Left lung (tissue), 10 donors: ENCODE results near the gene FBXW4. TPM values are rescaled to one million over a fixed set of nuclear protein-coding genes. Genes with fewer than 3 reads are reported as not detected.
"Not testable (repeated sequence)": the region's sequence is repeated elsewhere in the genome, so short reads cannot be mapped to it uniquely, and the experiment has no call there.

Experiments
- ATAC-seq: fragments of 200-7000 bp; cut with Tn5 transposase; one replicate; pipeline ENCODE4 v1.9.1; 2020; ENCODE audit warnings: moderate library complexity
- DNase-seq, 4 donors: peaks; one replicate each; pipeline ENCODE4 v3.0.0-alpha.2; 2013 to 2020
- H3K27ac ChIP-seq, 2 donors: fragments of 200-600 bp; sonication (generic) in 1 of 2; one replicate each; pipeline versions ENCODE4 v1.5.0 to v1.8.0; 2020 to 2021
- H3K27me3 ChIP-seq, 2 donors: fragments of 200-600 bp; sonication (generic) in 1 of 2; one replicate each; pipeline versions ENCODE4 v1.5.0 to v1.8.0; 2020 to 2021
- H3K36me3 ChIP-seq, 2 donors: fragments of 200-600 bp; sonication (generic) in 1 of 2; one replicate each; pipeline versions ENCODE4 v1.5.0 to v1.8.0; 2020 to 2021
- H3K4me1 ChIP-seq, 2 donors: fragments of 200-600 bp; one replicate each; pipeline ENCODE4 v1.8.0; 2021
- H3K4me3 ChIP-seq, 2 donors: fragments of 200-600 bp; sonication (generic) in 1 of 2; one replicate each; pipeline versions ENCODE4 v1.5.0 to v1.8.0; 2020 to 2021; ENCODE audit warnings: mild to moderate bottlenecking in 1 of 2
- H3K9me3 ChIP-seq, 2 donors: fragments of 200-600 bp; sonication (generic) in 1 of 2; one replicate each; pipeline versions ENCODE4 v1.5.0 to v1.8.0; 2020 to 2021
- CTCF ChIP-seq, 2 donors: fragments of 200-600 bp; sonication (generic) in 1 of 2; IDR thresholded peaks; one replicate each; pipeline versions ENCODE4 v1.5.0 to v1.8.0; 2021; ENCODE audit warnings: antibody characterized with exemption in 2 of 2
- intact Hi-C, 2 donors: fragments of 100-400 bp; cut with DNase I; formaldehyde crosslinking; loops; one replicate each; pipeline versions ENCODE4 v1.11.2 to v1.14.2; 2022
- polyA plus RNA-seq, 6 donors: library from polyadenylated mRNA; unstranded; fragments of 120-200 nt; gene quantifications; one replicate each; pipeline ENCODE4 v1.2.1, GENCODE V29; 2013; ENCODE audit not compliant: insufficient read length in 6 of 6
- total RNA-seq, 2 donors: library from RNA; stranded (reverse); fragmentation: NEBNext Ultra II Directional; extraction: Animal tissue kit (Norgen Biotek cat#: 25700); gene quantifications; one replicate each; pipeline ENCODE4 v1.2.1, GENCODE V29; 2021
- donor health status: DM: no; HTN: yes; CAD: no.
- donor health status: DM: no; HTN: no; CAD: no.

Gene FBXW4
- total and polyA plus RNA-seq, 8 donors = 40.0 to 57.0 (median 52.6) TPM

GRCh38 chr10:101646364-101646763, 48.6 kb downstream of the FBXW4 start:
- intact Hi-C loops = no loop called here
- no peaks in the 10 kb centered on the region for H3K4me1 ChIP-seq
- peaks cover 0 to 64% of the 10 kb centered on the region in 2 donors for H3K36me3 ChIP-seq
- TF ChIP-seq CTCF (IDR thresholded peaks at IDR 0.05) = no peak
- no peak for DNase-seq
- H3K9me3 ChIP-seq = no peaks in the 10 kb centered on the region
- no peaks in the 10 kb centered on the region for H3K27me3 ChIP-seq
- ATAC-seq = no peak
- no peak overlapping the region for H3K4me3 ChIP-seq
- no peak overlapping the region for H3K27ac ChIP-seq

GRCh38 chr10:101645659-101646058, 49.3 kb downstream of the FBXW4 start:
- no peaks in the 10 kb centered on the region for H3K4me1 ChIP-seq
- H3K27ac ChIP-seq = no peak overlapping the region
- TF ChIP-seq CTCF (IDR thresholded peaks at IDR 0.05) = no peak
- DNase-seq (no peak), ATAC-seq (no peak)
- no peaks in the 10 kb centered on the region for H3K27me3 ChIP-seq
- H3K9me3 ChIP-seq = no peaks in the 10 kb centered on the region
- peaks cover 0 to 57% of the 10 kb centered on the region in 2 donors for H3K36me3 ChIP-seq
- intact Hi-C loops = no loop called here
- no peak overlapping the region for H3K4me3 ChIP-seq

GRCh38 chr10:101644002-101644401, 51.0 kb downstream of the FBXW4 start:
- Histone ChIP-seq H3K36me3 (peaks cover 0 to 45% of the 10 kb centered on the region in 2 donors), H3K4me3 (no peak overlapping the region), H3K4me1 (no peaks in the 10 kb centered on the region), H3K9me3 (no peaks in the 10 kb centered on the region), H3K27me3 (no peaks in the 10 kb centered on the region), H3K27ac (no peak overlapping the region)
- DNase-seq = no peak
- ATAC-seq = no peak
- intact Hi-C loops = no loop called here
- TF ChIP-seq CTCF (IDR thresholded peaks at IDR 0.05) = no peak

- H3K9me3 ChIP-seq = no peaks in the 10 kb centered on the region
- H3K27ac ChIP-seq = no peak overlapping the region
- no peak for DNase-seq
- intact Hi-C loops = no loop called here
- H3K4me1 ChIP-seq = no peaks in the 10 kb centered on the region
- no peak overlapping the region for H3K4me3 ChIP-seq
- no peak for TF ChIP-seq CTCF (IDR thresholded peaks at IDR 0.05)
- H3K27me3 ChIP-seq = no peaks in the 10 kb centered on the region
- no peak for ATAC-seq
- peaks cover 0 to 42% of the 10 kb centered on the region in 2 donors for H3K36me3 ChIP-seq
These were observed 51.4 kb downstream of the FBXW4 start for GRCh38 chr10:101643546-101643945.

GRCh38 chr10:101639141-101639900, 55.6 kb downstream of the FBXW4 start:
- intact Hi-C loops = no loop called here
- Histone ChIP-seq H3K4me1 (no peaks in the 10 kb centered on the region), H3K27ac (no peak overlapping the region), H3K27me3 (no peaks in the 10 kb centered on the region), H3K36me3 (peaks cover 0 to 43% of the 10 kb centered on the region in 2 donors), H3K4me3 (no peak overlapping the region), H3K9me3 (no peaks in the 10 kb centered on the region)
- TF ChIP-seq CTCF (IDR thresholded peaks at IDR 0.05) = no peak
- ATAC-seq (no peak), DNase-seq (no peak)

- H3K4me3 ChIP-seq, DNase-seq, intact Hi-C loops, H3K4me1 ChIP-seq, ATAC-seq, H3K27me3 ChIP-seq, H3K9me3 ChIP-seq, H3K27ac ChIP-seq: not testable (repeated sequence)
- H3K36me3 ChIP-seq = peaks cover 0 to 19% of the 10 kb centered on the region in 2 donors
These were observed 61.5 kb downstream of the FBXW4 start for GRCh38 chr10:101633510-101633909.
